Parathyroid adenoma (tissue), 2 donors: ENCODE measurements around the gene MAB21L3.

Experiments
- H2AFZ ChIP-seq: fragments of 300-600 bp; sonication (generic); one replicate; pipeline ENCODE4 v1.7.0; 2017; ENCODE audit warnings: antibody characterized with exemption, mild to moderate bottlenecking
- H3K27ac ChIP-seq: fragments of 300-600 bp; sonication (generic); one replicate; pipeline ENCODE4 v1.7.0; 2017
- H3K27me3 ChIP-seq: fragments of 300-600 bp; sonication (generic); one replicate; pipeline ENCODE4 v1.7.0; 2017; ENCODE audit warnings: low read length; ENCODE audit not compliant: control insufficient read depth, insufficient read depth
- H3K36me3 ChIP-seq: fragments of 300-600 bp; sonication (generic); one replicate; pipeline ENCODE4 v1.7.0; 2017; ENCODE audit warnings: low read length; ENCODE audit not compliant: control insufficient read depth, insufficient read depth
- H3K4me1 ChIP-seq: fragments of 300-600 bp; sonication (generic); one replicate; pipeline ENCODE4 v1.7.0; 2017; ENCODE audit warnings: control low read depth
- H3K4me2 ChIP-seq: fragments of 300-600 bp; sonication (generic); one replicate; pipeline ENCODE4 v1.7.0; 2017; ENCODE audit warnings: low read length
- H3K4me3 ChIP-seq: fragments of 300-600 bp; sonication (generic); one replicate; pipeline ENCODE4 v1.7.0; 2017; ENCODE audit warnings: low read depth, low read length
- H3K79me2 ChIP-seq: fragments of 300-600 bp; sonication (generic); one replicate; pipeline ENCODE4 v1.7.0; 2017; ENCODE audit warnings: control low read depth
- H3K9ac ChIP-seq: fragments of 300-600 bp; sonication (generic); one replicate; pipeline ENCODE4 v1.7.0; 2017; ENCODE audit warnings: mild to moderate bottlenecking
- H3K9me3 ChIP-seq: fragments of 300-600 bp; sonication (generic); one replicate; pipeline ENCODE4 v1.7.0; 2017; ENCODE audit warnings: low read length; ENCODE audit not compliant: control insufficient read depth
- CTCF ChIP-seq: fragments of 300-600 bp; sonication (generic); IDR thresholded peaks from one replicate; pipeline ENCODE4 v1.7.0; 2017; ENCODE audit warnings: antibody characterized with exemption, mild to moderate bottlenecking
- donor health status: primary hyperparathyroidism.

Gene MAB21L3

GRCh38 chr1:116159177-116159576 is 48.0 kb downstream of the MAB21L3 start:
- Histone ChIP-seq H3K27ac (no peak overlapping the region), H2AFZ (no peak overlapping the region), H3K79me2 (no peaks in the 10 kb centered on the region), H3K36me3 (no peaks in the 10 kb centered on the region), H3K9ac (no peak overlapping the region), H3K4me3 (no peak overlapping the region), H3K27me3 (no peaks in the 10 kb centered on the region), H3K4me1 (no peaks in the 10 kb centered on the region), H3K4me2 (no peak overlapping the region), H3K9me3 (no peaks in the 10 kb centered on the region)
- TF ChIP-seq CTCF = no peak

- Histone ChIP-seq H3K4me3 (no peak overlapping the region), H3K27ac (no peak overlapping the region), H3K4me2 (no peak overlapping the region), H3K79me2 (no peaks in the 10 kb centered on the region), H2AFZ (no peak overlapping the region), H3K27me3 (no peaks in the 10 kb centered on the region), H3K4me1 (no peaks in the 10 kb centered on the region), H3K36me3 (no peaks in the 10 kb centered on the region), H3K9ac (no peak overlapping the region), H3K9me3 (no peaks in the 10 kb centered on the region)
- no peak for TF ChIP-seq CTCF
Measured at GRCh38 chr1:116159611-116160010, 48.4 kb downstream of the MAB21L3 start.

GRCh38 chr1:116161390-116161789 is 50.2 kb downstream of the MAB21L3 start:
- no peak for TF ChIP-seq CTCF
- no peaks in the 10 kb centered on the region for H3K79me2 ChIP-seq
- H3K9me3 ChIP-seq = no peaks in the 10 kb centered on the region
- no peak overlapping the region for H3K4me3 ChIP-seq
- H3K27me3 ChIP-seq = no peaks in the 10 kb centered on the region
- no peaks in the 10 kb centered on the region for H3K4me1 ChIP-seq
- no peak overlapping the region for H3K9ac ChIP-seq
- no peak overlapping the region for H3K4me2 ChIP-seq
- no peak overlapping the region for H2AFZ ChIP-seq
- H3K36me3 ChIP-seq = no peaks in the 10 kb centered on the region
- H3K27ac ChIP-seq = no peak overlapping the region

GRCh38 chr1:116161877-116162390 is 50.7 kb downstream of the MAB21L3 start:
- H3K4me3 ChIP-seq = no peak overlapping the region
- no peaks in the 10 kb centered on the region for H3K36me3 ChIP-seq
- no peak overlapping the region for H2AFZ ChIP-seq
- H3K9me3 ChIP-seq = no peaks in the 10 kb centered on the region
- H3K4me1 ChIP-seq = no peaks in the 10 kb centered on the region
- no peak overlapping the region for H3K4me2 ChIP-seq
- TF ChIP-seq CTCF = no peak
- H3K79me2 ChIP-seq = no peaks in the 10 kb centered on the region
- no peak overlapping the region for H3K27ac ChIP-seq
- no peak overlapping the region for H3K9ac ChIP-seq
- no peaks in the 10 kb centered on the region for H3K27me3 ChIP-seq

- Histone ChIP-seq H3K27me3 (no peaks in the 10 kb centered on the region), H3K9me3 (no peaks in the 10 kb centered on the region), H3K36me3 (no peaks in the 10 kb centered on the region), H3K9ac (no peak overlapping the region), H3K79me2 (no peaks in the 10 kb centered on the region), H3K4me3 (no peak overlapping the region), H3K4me1 (peaks cover 8% of the 10 kb centered on the region), H3K4me2 (no peak overlapping the region), H3K27ac (no peak overlapping the region), H2AFZ (no peak overlapping the region)
- TF ChIP-seq CTCF = no peak
Measured at GRCh38 chr1:116163533-116163932, 52.3 kb downstream of the MAB21L3 start.
